ENCODE measurements around the gene SP110.

DNA sequence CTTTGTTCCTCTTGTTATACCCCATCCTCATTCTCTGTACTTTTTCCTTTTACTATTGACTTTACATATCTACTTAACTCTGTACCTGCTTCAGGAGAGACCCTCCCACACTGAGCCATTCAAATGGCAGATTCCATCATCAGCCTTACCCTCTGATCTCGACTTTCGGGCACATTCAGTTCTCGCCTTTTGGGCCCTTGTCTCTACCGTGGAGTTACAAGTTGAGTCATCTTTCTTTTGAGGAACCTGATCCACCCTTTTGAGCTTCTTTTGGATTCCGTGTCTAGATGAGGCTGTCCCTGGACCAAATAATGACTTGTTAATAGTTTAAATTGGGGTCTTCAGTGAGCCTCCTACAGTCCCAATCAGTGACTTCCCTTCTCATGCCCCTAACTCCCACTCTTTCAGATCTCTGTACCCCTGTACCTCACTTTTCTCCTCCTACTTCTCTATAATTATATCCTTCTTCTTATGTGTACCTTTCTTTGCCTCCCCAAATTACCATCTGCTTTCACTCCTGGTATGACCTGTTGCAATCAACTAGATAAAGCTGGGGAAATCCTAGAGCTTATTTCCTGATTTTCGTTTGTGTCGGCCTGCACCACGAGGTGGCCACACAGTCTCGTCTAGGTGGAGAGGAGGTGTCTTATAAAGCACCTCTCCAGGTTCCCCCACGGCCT, 17.2 kb downstream of the SP110 start:
- TF ChIP-seq, protein P1, sequence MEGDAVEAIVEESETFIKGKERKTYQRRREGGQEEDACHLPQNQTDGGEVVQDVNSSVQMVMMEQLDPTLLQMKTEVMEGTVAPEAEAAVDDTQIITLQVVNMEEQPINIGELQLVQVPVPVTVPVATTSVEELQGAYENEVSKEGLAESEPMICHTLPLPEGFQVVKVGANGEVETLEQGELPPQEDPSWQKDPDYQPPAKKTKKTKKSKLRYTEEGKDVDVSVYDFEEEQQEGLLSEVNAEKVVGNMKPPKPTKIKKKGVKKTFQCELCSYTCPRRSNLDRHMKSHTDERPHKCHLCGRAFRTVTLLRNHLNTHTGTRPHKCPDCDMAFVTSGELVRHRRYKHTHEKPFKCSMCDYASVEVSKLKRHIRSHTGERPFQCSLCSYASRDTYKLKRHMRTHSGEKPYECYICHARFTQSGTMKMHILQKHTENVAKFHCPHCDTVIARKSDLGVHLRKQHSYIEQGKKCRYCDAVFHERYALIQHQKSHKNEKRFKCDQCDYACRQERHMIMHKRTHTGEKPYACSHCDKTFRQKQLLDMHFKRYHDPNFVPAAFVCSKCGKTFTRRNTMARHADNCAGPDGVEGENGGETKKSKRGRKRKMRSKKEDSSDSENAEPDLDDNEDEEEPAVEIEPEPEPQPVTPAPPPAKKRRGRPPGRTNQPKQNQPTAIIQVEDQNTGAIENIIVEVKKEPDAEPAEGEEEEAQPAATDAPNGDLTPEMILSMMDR (IDR thresholded peaks at IDR 0.05; ENCODE audit: borderline replicate concordance, extremely low read depth, low read length, poor library complexity, severe bottlenecking) = no peak
- no peak for TF ChIP-seq EZH2 (IDR thresholded peaks at IDR 0.05; ENCODE audit: borderline replicate concordance, low read depth, low read length, severe bottlenecking)
